ENCODE measurements around the gene GOT1.

DNA sequence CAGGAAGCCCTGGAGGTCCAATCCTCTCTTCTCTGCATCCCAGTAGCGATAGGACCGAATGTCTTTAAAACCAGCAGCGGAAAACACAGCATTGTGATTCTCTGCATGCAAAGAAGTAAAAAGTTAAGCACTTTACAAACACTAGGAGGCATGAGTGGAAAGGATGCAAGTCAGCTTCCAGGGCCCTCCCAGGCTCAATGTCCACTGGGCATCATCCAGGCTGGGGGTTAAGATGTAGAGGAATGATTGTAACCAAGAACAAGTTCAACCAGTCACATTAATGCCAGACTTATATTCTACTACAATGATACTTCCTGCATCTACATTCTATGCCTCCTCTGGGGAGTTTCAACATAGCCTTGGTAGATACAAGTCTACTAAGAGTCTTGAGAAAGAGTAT is 24.3 kb downstream of the GOT1 start:
- no peak for TF ChIP-seq EZH2 (IDR thresholded peaks at IDR 0.05; ENCODE audit: insufficient read depth, poor library complexity, severe bottlenecking)
- TF ChIP-seq EZH2phosphoT487 (IDR thresholded peaks at IDR 0.05; ENCODE audit: insufficient read depth, low read depth), result no peak

Measured in GM23248 (cell line).